Measurements from ENCODE around the gene HLA-DPA1.

Gene HLA-DPA1

DNA sequence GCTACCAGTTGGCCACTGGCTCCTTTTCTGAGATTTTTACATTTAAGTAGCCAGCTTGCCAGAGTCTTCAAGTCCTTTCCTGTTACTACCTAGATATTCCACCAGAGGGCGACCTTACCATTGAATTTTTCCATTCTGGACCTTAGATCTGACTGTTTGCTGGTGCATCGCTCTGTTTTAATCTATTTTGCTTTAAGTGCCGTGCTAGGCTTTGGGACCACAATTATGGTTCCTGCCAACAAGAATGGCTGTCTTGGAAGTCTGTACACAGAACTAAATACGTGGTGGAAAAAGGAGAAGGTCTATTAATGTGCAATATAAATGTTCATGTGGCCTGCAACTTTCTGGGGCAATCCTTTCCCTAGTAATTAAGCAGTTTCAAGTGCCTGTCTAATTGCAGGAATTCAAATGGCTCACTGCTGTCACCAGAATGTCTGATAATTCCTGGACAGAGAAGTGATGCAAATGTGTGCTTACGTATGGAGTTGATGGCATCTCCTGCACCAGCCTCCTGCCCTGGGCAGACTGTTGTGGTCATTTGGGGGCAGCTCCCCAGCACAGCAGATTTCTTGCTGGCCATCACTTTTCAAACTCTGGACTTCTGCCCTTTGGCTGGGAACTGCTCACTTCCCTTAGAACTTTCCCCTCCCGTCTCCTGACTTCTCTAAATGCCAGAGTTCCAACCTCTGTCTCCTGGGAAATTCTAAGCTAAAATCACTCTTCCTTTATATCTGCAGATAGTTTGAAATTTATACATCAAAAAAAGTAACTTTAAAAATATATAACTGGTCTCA lies 58.4 kb downstream of the HLA-DPA1 start:
- DNase-seq: peak; percentile 81

Measured in suppressor macrophage treated with lipopolysaccharide for 4 hours (primary cell).